Esophagus squamous epithelium (tissue), 5 donors: ENCODE results near the gene GPR12. TPM values are rescaled to one million over a fixed set of nuclear protein-coding genes. Genes with fewer than 3 reads are reported as not detected.

Experiments used
- DNase-seq: peaks from one replicate; lab custom pipeline; 2025; lab: John Stamatoyannopoulos, UW
- H3K27ac ChIP-seq, 4 donors: fragments of 200-600 bp; sonication (generic); one replicate each; pipeline ENCODE4 v1.5.1; 2016 to 2019; ENCODE audit warnings: mild to moderate bottlenecking in 1 of 4
- H3K27me3 ChIP-seq, 4 donors: fragments of 200-600 bp; sonication (generic); 1 replicate in 3 of 4; 2 replicates in 1 of 4; pipeline versions ENCODE4 v1.5.1 to v1.6.0; 2017 to 2021; ENCODE audit warnings: antibody characterized with exemption in 1 of 4
- H3K36me3 ChIP-seq, 3 donors: fragments of 200-600 bp; sonication (generic); one replicate each; pipeline ENCODE4 v1.5.1; 2016 to 2019
- H3K4me1 ChIP-seq, 3 donors: fragments of 200-600 bp; sonication (generic); one replicate each; pipeline ENCODE4 v1.5.1; 2017 to 2019
- H3K4me3 ChIP-seq, 4 donors: fragments of 200-600 bp; sonication (generic); 1 replicate in 3 of 4; 2 replicates in 1 of 4; pipeline ENCODE4 v1.5.1; 2016 to 2019; ENCODE audit warnings: mild to moderate bottlenecking in 2 of 4, moderate library complexity in 1 of 4
- H3K9me3 ChIP-seq, 3 donors: fragments of 200-600 bp; sonication (generic); one replicate each; pipeline ENCODE4 v1.5.1; 2016 to 2019
- CTCF ChIP-seq, 6 experiments: fragments of 450-650 bp in 4 of 6; fragments of 200-600 bp in 2 of 6; sonication (generic) in 2 of 6; IDR thresholded peaks; one replicate each; pipeline ENCODE4 v1.5.1; 2016 to 2019; ENCODE audit warnings: antibody characterized with exemption in 6 of 6, mild to moderate bottlenecking in 4 of 6, moderate library complexity in 4 of 6
- POLR2A ChIP-seq, 4 donors: fragments of 450-650 bp; IDR thresholded peaks; one replicate each; pipeline ENCODE4 v1.6.1; 2017; ENCODE audit warnings: antibody characterized with exemption in 4 of 4, mild to moderate bottlenecking in 4 of 4, moderate library complexity in 3 of 4
- WGBS, 2 donors: methylation state at CpG; one replicate each; pipeline ENCODE4 v1.1.5; 2018; 5-methylcytosine and 5-hydroxymethylcytosine counted together
- intact Hi-C: fragments of 100-400 bp; cut with DNase I; formaldehyde crosslinking; loops from one replicate; pipeline ENCODE4 v1.15.0; 2022
- total RNA-seq, 4 donors: library from RNA; depleted of rRNA; stranded (reverse); fragments of >200 nt; gene quantifications; one replicate each; pipeline ENCODE4 v1.1.0, GENCODE V29; 2016
- donor health status: DM: yes; HTN: yes; CAD: no.

Gene GPR12
- total RNA-seq, 4 donors from 2014 or later = under 0.01 TPM; not detected in 3

DNA sequence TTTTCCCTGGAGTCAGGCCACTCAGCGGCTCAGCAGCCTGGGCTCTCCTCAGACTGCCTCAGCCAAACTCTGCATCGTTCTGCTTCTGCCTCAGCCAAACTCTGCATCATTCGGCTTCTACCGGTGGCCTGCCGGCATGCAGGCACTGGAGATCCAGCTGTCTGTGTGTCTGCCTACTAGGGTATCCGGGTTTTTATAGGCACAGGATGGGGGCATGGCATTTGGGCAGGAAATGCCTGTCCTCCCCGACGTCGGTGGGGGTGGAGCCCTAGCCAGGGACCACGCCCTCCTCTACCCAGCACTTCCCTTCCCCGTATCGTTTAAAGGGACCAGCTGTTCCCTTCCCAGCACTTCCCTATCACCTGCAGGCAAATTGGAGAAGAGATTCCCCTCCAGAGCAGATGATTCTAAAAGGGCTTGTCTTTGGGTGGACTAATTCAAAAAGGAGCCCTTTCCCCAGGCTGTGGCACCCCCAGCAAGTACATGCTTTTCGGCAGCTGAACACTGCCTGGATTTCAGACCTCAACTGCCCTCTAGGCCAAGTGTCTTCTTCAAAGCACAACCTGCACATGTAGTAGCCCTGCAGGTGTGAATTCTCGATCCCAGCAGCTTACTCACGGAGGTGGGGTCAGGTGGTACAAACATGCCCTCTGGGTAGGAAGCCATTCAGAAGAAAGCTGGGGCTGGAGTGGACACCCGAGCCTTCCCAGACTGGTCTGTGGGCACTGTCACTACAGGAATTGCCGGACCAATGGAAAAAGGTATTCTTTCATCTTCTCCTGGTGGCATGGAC is 25.4 kb upstream of the GPR12 start:
- TF ChIP-seq POLR2A (IDR thresholded peaks at IDR 0.05) = peak in 1 of 4 donors; percentile 39
- TF ChIP-seq CTCF (IDR thresholded peaks at IDR 0.05) = no peak
- intact Hi-C loops = no loop called here
- Histone ChIP-seq H3K27me3 (peaks cover 0 to 34% (median 0%) of the 10 kb centered on the region in 4 donors), H3K4me1 (no peaks in the 10 kb centered on the region), H3K9me3 (no peaks in the 10 kb centered on the region), H3K36me3 (no peaks in the 10 kb centered on the region), H3K4me3 (peak overlapping the region in 2 of 4 donors; percentile 6 to 53), H3K27ac (no peak overlapping the region)
- 31 to 37% methylated on average over 6 to 10 of the region's 17 CpGs for WGBS, 2 donors
- DNase-seq = no peak

- no peak overlapping the region for H3K27ac ChIP-seq
- TF ChIP-seq CTCF (IDR thresholded peaks at IDR 0.05) = no peak
- no peak for TF ChIP-seq POLR2A (IDR thresholded peaks at IDR 0.05)
- no peaks in the 10 kb centered on the region for H3K4me1 ChIP-seq
- DNase-seq = no peak
- H3K9me3 ChIP-seq = no peaks in the 10 kb centered on the region
- H3K36me3 ChIP-seq = no peaks in the 10 kb centered on the region
- peaks cover 0 to 34% (median 0%) of the 10 kb centered on the region in 4 donors for H3K27me3 ChIP-seq
- H3K4me3 ChIP-seq = peak overlapping the region in 2 of 4 donors; percentile 6 to 53
- intact Hi-C loops = no loop called here
- 30 to 55% methylated on average over 6 to 11 of the region's 18 CpGs for WGBS, 2 donors
Measured at GRCh38 chr13:26784704-26785639, 24.4 kb upstream of the GPR12 start.

DNA sequence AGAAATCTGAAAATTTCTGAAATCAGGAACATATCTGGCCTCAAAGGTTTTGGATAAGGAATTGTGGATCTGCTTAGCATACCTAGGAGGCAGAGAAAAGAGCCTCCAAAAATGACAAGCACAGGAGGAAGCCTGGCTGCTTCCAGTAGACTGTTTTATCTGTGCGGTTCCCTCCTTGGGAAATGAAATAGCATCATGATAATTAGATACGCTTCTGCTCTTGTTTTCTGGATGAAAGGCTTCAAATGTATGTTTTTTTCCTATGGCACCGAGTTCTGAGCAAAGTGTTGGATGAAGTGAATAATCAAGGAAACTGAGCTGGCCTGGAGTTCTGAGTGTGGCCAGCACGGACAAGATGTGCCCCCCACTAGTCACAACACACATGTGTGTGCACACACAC is 19.8 kb upstream of the GPR12 start:
- intact Hi-C loops = no loop called here

GRCh38 chr13:26779321-26779720 is 18.7 kb upstream of the GPR12 start:
- Histone ChIP-seq H3K27ac (no peak overlapping the region), H3K9me3 (no peaks in the 10 kb centered on the region), H3K27me3 (peaks cover 0 to 5% (median 0%) of the 10 kb centered on the region in 4 donors), H3K4me1 (no peaks in the 10 kb centered on the region), H3K36me3 (no peaks in the 10 kb centered on the region), H3K4me3 (no peak overlapping the region)
- TF ChIP-seq POLR2A (IDR thresholded peaks at IDR 0.05) (no peak), CTCF (IDR thresholded peaks at IDR 0.05) (no peak)
- intact Hi-C loops = no loop called here
- 70 to 71% methylated on average over 2 to 4 of the region's 4 CpGs for WGBS, 2 donors
- no peak for DNase-seq

More for the DNA sequence above, 19.8 kb upstream of the GPR12 start:
- H3K27ac ChIP-seq = no peak overlapping the region
- peaks cover 0 to 13% (median 0%) of the 10 kb centered on the region in 4 donors for H3K27me3 ChIP-seq
- no peaks in the 10 kb centered on the region for H3K36me3 ChIP-seq
- TF ChIP-seq POLR2A (IDR thresholded peaks at IDR 0.05) (no peak), CTCF (IDR thresholded peaks at IDR 0.05) (no peak)
- no peaks in the 10 kb centered on the region for H3K9me3 ChIP-seq
- no peaks in the 10 kb centered on the region for H3K4me1 ChIP-seq
- H3K4me3 ChIP-seq = no peak overlapping the region
- no peak for DNase-seq
- WGBS, 2 donors = 78 to 83% methylated on average over 4 of the region's 4 CpGs
